Measurements from ENCODE around the gene ADPRH.
A peak's percentile ranks its signal among the peaks of the same experiment; 100 is the strongest.
"Not testable (repeated sequence)": the region's sequence is repeated elsewhere in the genome, so short reads cannot be mapped to it uniquely, and the experiment has no call there.

Gene ADPRH

DNA sequence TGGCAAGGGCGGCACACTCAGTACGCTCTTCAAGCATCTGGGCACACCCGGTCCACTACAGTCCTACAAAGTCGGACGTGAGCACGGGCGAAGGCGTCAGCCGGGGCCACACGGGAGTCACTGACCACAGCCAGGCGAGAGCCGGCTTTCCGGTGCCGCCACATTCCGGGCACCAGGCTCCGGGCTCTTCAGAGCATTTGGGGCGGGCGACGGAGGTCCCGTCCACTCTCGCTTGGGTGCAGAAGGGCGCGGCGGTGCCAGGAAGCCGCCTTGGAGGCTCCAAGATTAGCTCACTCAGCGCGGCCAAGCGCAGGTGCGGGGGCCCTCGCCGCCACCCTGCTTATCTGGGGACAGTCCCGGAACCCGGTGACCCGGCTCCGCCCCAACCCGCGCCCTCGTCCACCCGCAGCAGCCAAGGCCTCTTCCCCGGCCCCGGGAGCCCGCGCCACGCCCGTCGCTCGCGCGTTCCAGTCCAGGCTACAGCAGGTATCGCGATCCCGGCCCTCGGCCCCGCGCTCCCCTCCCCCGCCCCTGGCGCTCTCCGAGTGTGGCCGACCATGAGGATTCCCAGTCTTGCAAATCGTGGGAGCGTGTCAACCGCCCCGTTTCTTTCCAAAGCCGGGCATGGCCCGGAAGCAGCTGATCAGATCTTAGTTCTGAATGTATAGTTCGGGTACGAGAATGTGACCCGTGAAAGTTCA, at the start of gene ADPRH:
TSS of gene ADPRH (plus strand) at position 127 of the 701 bp plus-strand sequence. CDS start 2,678 bp downstream, outside the sequence.
- DNase-seq (ENCODE audit: low read depth in 3 of 3): peak in 1 of 3 donors; percentile 44

DNA sequence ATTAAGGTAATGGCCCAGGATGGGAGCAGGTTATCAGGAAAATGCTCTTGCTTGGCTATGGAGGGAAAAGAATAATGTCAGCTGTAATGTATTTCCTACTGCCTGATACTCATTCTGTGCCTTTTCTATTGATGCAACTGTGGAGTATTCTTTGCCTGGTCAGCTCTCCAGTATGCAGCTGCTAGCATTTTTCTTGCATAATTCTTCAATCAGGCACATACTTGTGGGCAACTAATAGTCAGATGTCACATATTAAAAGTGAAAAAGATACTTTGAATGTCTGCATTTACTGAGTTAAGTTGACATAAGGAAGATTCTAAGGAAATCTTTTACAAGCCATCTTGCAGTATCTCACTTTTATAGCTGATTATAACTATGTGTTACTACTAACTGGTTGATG, 49.4 kb upstream of the ADPRH start:
- no peak for DNase-seq (ENCODE audit: low read depth in 3 of 3)

GRCh38 chr3:119530456-119530855, 48.8 kb upstream of the ADPRH start:
- no peak for DNase-seq (ENCODE audit: low read depth in 3 of 3)

DNA sequence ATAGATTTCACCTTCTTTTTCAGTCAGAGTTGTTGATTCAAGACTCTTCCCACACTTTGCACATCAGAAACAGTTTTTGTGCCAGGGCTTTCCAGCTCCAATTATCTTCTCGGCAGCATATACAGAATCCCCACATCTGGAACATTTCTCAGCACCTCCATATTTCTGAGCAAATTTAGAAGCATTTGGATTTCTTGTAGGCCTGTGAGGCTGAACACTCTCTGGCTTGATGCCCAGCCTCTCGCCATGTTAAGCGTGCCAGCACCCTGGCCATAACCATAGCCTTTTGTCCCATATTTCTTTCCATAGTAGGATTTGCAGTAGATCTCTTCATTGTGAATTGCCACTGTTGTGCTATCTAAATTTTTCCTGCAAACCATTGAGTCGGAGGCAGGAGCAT, 48.1 kb upstream of the ADPRH start:
- no peak for DNase-seq (ENCODE audit: low read depth in 3 of 3)

GRCh38 chr3:119534296-119534695, 45.0 kb upstream of the ADPRH start:
- no peak for DNase-seq (ENCODE audit: low read depth in 3 of 3)

DNA sequence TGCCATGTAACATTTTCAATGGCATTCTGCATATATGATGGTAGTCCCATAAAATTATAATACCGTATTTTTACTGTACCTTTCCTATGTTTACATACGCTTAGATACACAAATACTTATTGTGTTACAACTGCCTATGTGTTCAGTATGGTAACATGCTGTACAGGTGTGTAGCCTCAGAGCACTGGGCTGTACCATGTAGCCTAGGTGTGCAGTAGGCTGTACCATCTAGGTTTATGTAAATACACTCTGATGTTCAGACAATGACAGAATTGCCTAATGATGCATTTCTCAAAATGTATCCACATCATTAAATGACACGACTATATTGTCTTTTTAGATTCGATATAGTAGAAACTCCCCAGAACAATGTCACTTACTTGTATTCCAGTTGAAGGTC, 42.5 kb upstream of the ADPRH start:
- no peak for DNase-seq (ENCODE audit: low read depth in 3 of 3)

GRCh38 chr3:119538772-119539171, 40.5 kb upstream of the ADPRH start:
- no peak for DNase-seq (ENCODE audit: low read depth in 3 of 3)

GRCh38 chr3:119541547-119541946, 37.7 kb upstream of the ADPRH start:
- DNase-seq (ENCODE audit: low read depth in 3 of 3): no peak

DNA sequence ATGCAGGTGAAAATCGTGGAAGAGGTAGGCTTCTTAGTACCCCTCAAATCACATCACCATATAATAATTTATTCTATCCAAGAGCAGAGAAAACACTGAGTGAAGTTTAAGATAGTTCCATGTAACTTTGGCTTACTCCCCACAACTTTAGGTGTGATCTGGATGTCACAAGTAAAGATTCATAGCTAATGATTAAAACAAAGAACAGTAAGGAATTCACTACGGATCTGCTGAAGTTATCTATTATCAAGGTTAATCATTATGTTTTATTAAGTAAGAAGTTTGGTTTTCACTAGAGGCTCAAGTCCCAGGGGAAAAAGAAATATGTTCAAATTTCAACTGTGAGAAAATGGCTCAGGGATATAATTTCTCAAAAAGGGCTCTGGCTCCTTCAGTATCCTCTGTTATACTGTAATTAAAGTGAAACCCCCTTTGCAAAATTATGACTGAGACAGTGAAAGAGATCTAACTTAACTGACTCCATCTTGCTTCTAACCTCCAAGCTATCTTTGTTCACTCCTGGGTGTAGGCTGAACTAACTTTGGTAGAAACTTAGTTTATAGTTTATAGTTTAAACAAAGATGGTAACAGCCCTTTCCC, 37.0 kb upstream of the ADPRH start:
- no peak for DNase-seq (ENCODE audit: low read depth in 3 of 3)

DNA sequence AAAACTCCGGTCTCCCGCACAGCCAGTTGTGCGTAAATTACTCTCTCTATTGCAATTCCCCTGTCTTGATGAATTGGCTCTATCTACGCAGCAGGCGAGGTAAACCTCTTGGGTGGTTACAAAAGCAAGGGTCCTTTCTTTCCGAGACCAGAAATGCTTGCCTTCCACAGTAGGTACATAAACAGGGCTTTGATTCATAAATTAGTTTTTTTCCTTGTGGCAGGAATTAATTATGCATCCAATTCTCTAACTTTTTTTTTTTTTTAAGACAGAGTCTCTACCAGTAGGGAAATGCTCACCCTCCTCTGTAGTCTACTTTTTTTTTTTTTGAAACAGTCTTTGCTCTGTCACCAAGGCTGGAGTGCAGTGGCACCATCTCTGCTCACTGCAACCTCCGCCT, 36.1 kb upstream of the ADPRH start:
- DNase-seq (ENCODE audit: low read depth in 3 of 3): no peak

- DNase-seq (ENCODE audit: low read depth in 3 of 3): no peak
Observed at GRCh38 chr3:119547227-119547626, 32.1 kb upstream of the ADPRH start.

DNA sequence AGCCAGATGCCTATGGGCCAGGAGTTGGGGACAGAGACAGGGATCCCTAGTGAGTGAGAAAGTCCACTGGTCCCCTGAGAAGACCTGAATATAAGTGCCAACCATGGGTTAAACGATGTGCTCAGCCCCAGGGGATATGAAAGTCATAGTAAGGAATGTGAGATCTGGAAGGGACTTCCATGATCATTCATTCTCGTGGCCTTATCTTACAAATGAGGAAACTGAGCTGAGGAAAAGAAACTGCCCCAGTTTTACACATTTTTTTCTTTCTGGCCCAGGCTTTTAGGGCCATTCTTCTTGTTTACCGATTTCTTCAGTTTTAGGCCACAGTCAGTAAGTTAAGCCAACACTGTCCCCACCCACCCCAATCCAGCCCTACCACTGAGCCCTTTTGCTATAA, 31.0 kb upstream of the ADPRH start:
- no peak for DNase-seq (ENCODE audit: low read depth in 3 of 3)

- DNase-seq (ENCODE audit: low read depth in 3 of 3): no peak
Observed at GRCh38 chr3:119550192-119550910, 28.9 kb upstream of the ADPRH start.

GRCh38 chr3:119551598-119551997, 27.7 kb upstream of the ADPRH start:
- DNase-seq (ENCODE audit: low read depth in 3 of 3): no peak

DNA sequence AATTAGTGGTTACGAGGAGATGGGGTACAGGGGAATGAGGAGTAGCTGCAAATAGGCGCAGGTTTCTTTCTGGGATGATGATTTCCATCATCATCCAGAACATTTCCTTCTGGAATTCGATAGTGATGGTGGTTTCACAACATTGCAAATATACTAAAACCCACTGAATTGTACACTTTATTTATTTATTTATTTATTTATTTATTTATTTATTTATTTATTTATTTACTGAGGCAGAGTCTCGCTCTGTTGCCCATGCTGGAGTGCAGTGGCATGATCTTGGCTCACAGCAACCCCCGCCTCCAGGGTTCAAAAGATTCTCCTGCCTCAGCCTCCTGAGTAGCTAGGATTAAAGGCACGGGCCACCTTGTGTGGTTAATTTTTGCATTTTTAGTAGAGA, 26.4 kb upstream of the ADPRH start:
- DNase-seq (ENCODE audit: low read depth in 3 of 3): not testable (repeated sequence)

GRCh38 chr3:119553823-119554415, 25.4 kb upstream of the ADPRH start:
- no peak for DNase-seq (ENCODE audit: low read depth in 3 of 3)

- no peak for DNase-seq (ENCODE audit: low read depth in 3 of 3)
Observed at GRCh38 chr3:119555309-119555735, 24.0 kb upstream of the ADPRH start.

GRCh38 chr3:119555929-119556328, 23.4 kb upstream of the ADPRH start:
- DNase-seq (ENCODE audit: low read depth in 3 of 3): no peak

- DNase-seq (ENCODE audit: low read depth in 3 of 3): no peak
Observed at GRCh38 chr3:119557192-119557876, 22.0 kb upstream of the ADPRH start.

GRCh38 chr3:119557877-119558269, 21.4 kb upstream of the ADPRH start:
- no peak for DNase-seq (ENCODE audit: low read depth in 3 of 3)

DNA sequence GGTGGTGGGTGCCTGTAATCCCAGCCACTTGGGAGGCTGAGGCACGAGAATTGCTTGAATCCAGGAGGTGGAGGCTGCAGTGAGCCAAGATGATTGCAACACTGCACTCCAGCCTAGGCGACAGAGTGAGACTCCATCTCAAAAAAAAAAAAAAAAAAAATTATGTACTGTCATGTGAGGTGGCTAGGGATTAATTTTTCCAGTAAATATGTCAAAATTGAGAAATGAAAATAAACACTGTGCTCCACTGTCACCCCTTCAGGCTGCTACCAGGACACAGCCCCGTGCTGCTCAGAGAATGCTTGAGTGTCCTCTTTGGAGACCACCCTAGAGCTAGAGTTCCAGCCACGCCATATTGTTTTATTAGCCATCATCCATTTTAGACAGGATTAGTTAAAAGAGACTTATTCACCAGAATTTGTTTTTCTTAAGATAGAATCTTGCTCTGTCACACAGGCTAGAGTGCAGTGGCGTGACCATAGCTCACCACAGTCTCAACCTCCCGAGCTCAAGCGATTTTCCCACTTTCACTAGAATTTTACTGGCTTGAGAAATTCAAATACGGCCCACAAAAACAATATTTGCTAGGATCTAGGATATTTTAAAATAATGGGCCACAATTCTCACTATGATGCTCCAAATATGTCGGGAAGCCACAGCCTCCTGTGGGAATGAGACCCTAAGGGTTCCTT, 20.5 kb upstream of the ADPRH start:
- DNase-seq (ENCODE audit: low read depth in 3 of 3): no peak

Measured in stimulated activated CD4-positive, alpha-beta T cell treated with anti-CD3 and anti-CD28 coated beads, TNF-alpha, amount 100 ng/mL, for 48 hours (primary cell).